Liver (tissue), 9 donors: ENCODE measurements around the gene DCT. TPM values are rescaled to one million over a fixed set of nuclear protein-coding genes. Genes with fewer than 3 reads are reported as not detected.
A peak's percentile ranks its signal among the peaks of the same experiment; 100 is the strongest.

ENCODE experiments used
- DNase-seq: peaks from one replicate; pipeline ENCODE4 v3.0.0-alpha.2; 2017; ENCODE audit warnings: low spot score
- H3K27ac ChIP-seq, 2 donors: one replicate each; pipeline ENCODE4 v1.7.0; 2013; ENCODE audit warnings: inconsistent platforms in 2 of 2, low read length in 2 of 2, control low read depth in 1 of 2, low read depth in 1 of 2, mild to moderate bottlenecking in 1 of 2
- H3K27me3 ChIP-seq, 4 donors: one replicate each; pipeline versions ENCODE4 v1.6.1 to v1.7.0; 2013; ENCODE audit warnings: low read length in 3 of 4, inconsistent platforms in 1 of 4, mild to moderate bottlenecking in 1 of 4, moderate library complexity in 1 of 4; ENCODE audit not compliant: control insufficient read depth in 4 of 4, insufficient read depth in 4 of 4
- H3K36me3 ChIP-seq, 4 donors: one replicate each; pipeline versions ENCODE4 v1.6.1 to v1.7.0; 2013; ENCODE audit warnings: low read length in 3 of 4, mild to moderate bottlenecking in 3 of 4, low read depth in 1 of 4, moderate library complexity in 1 of 4; ENCODE audit not compliant: control insufficient read depth in 4 of 4, insufficient read depth in 3 of 4
- H3K4me1 ChIP-seq, 4 donors: one replicate each; pipeline versions ENCODE4 v1.6.1 to v1.7.0; 2013; ENCODE audit warnings: low read length in 3 of 4, mild to moderate bottlenecking in 3 of 4, moderate library complexity in 1 of 4; ENCODE audit not compliant: control insufficient read depth in 4 of 4, insufficient read depth in 4 of 4
- H3K4me3 ChIP-seq, 3 donors: one replicate each; pipeline versions ENCODE4 v1.6.1 to v1.7.0; 2013; ENCODE audit warnings: low read length in 3 of 3, control low read depth in 1 of 3, low read depth in 1 of 3, mild to moderate bottlenecking in 1 of 3
- H3K9ac ChIP-seq, 2 donors: one replicate each; pipeline ENCODE4 v1.7.0; 2013; ENCODE audit warnings: low read length in 2 of 2, mild to moderate bottlenecking in 2 of 2, moderate library complexity in 2 of 2, control low read depth in 1 of 2, low read depth in 1 of 2
- H3K9me3 ChIP-seq, 4 donors: one replicate each; pipeline versions ENCODE4 v1.6.1 to v1.7.0; 2013; ENCODE audit warnings: low read length in 3 of 4; ENCODE audit not compliant: control insufficient read depth in 4 of 4
- ATF3 ChIP-seq: IDR thresholded peaks from 2 replicates; pipeline ENCODE4 v1.6.1; 2016; ENCODE audit warnings: antibody characterized with exemption
- FOXA1 ChIP-seq: IDR thresholded peaks from 2 replicates; pipeline ENCODE4 v1.6.1; 2016; ENCODE audit warnings: antibody characterized with exemption
- HNF4G ChIP-seq: IDR thresholded peaks from 2 replicates; pipeline ENCODE4 v1.6.1; 2016; ENCODE audit warnings: antibody characterized with exemption
- RAD21 ChIP-seq, 2 donors: IDR thresholded peaks; 2 replicates each; pipeline ENCODE4 v1.6.1; 2016; ENCODE audit warnings: antibody characterized with exemption in 2 of 2, mild to moderate bottlenecking in 2 of 2
- RXRA ChIP-seq, 2 donors: IDR thresholded peaks; 2 replicates each; pipeline ENCODE4 v1.6.1; 2017 to 2018; ENCODE audit warnings: antibody characterized with exemption in 2 of 2, mild to moderate bottlenecking in 1 of 2
- WGBS: extraction: QIAGEN DNeasy Blood & Tissue Kit; methylation state at CpG from one replicate; pipeline ENCODE4 v1.1.7; 2013; 5-methylcytosine and 5-hydroxymethylcytosine counted together
- polyA plus RNA-seq, 2 donors: library from polyadenylated mRNA; stranded (reverse) in 1 of 2; unstranded in 1 of 2; fragments of 200-250 nt in 1 of 2; fragments of >200 nt in 1 of 2; fragmentation: Nextera tagmentation in 1 of 2; extraction: Ambion mirVana in 1 of 2; gene quantifications; one replicate each; pipeline versions ENCODE4 v1.2.1 to v1.2.3, GENCODE V29; 2013 to 2015
- total RNA-seq, 2 donors: library from RNA; depleted of rRNA; stranded (reverse); fragments of >200 nt; gene quantifications; one replicate each; pipeline ENCODE4 v1.2.3, GENCODE V29; 2014
- TF ChIP-seq, protein P1 (sequence below): fragments of 150-350 bp; IDR thresholded peaks from 2 replicates; pipeline ENCODE4 v1.5.1; 2017; ENCODE audit warnings: improper control_type of control experiment, low read depth, low read length; ENCODE audit not compliant: missing input control
- donor health status: healthy.
- donor health status: healthy.
- donor health status: healthy.
- donor health status: healthy.
- donor health status: healthy.

The DCT gene
- total and polyA plus RNA-seq, 4 donors, result 0.08 to 0.19 TPM; not detected in 2

- no peak overlapping the region for H3K9ac ChIP-seq
- H3K4me3 ChIP-seq, result no peak overlapping the region
- TF ChIP-seq, protein P1, sequence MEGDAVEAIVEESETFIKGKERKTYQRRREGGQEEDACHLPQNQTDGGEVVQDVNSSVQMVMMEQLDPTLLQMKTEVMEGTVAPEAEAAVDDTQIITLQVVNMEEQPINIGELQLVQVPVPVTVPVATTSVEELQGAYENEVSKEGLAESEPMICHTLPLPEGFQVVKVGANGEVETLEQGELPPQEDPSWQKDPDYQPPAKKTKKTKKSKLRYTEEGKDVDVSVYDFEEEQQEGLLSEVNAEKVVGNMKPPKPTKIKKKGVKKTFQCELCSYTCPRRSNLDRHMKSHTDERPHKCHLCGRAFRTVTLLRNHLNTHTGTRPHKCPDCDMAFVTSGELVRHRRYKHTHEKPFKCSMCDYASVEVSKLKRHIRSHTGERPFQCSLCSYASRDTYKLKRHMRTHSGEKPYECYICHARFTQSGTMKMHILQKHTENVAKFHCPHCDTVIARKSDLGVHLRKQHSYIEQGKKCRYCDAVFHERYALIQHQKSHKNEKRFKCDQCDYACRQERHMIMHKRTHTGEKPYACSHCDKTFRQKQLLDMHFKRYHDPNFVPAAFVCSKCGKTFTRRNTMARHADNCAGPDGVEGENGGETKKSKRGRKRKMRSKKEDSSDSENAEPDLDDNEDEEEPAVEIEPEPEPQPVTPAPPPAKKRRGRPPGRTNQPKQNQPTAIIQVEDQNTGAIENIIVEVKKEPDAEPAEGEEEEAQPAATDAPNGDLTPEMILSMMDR, result no peak
- TF ChIP-seq HNF4G (no peak), ATF3 (peak; percentile 70), FOXA1 (no peak), RAD21 (IDR thresholded peaks at IDR 0.05) (peak in 1 of 2 donors; percentile 30)
- no peaks in the 10 kb centered on the region for H3K4me1 ChIP-seq
- no peaks in the 10 kb centered on the region for H3K9me3 ChIP-seq
- H3K27me3 ChIP-seq, result no peaks in the 10 kb centered on the region
- H3K27ac ChIP-seq, result no peak overlapping the region
- H3K36me3 ChIP-seq, result no peaks in the 10 kb centered on the region
- 57% methylated on average over 19 of the region's 19 CpGs for WGBS
- peak; percentile 40 for DNase-seq
Measured at GRCh38 chr13:94433055-94433961, 46.2 kb downstream of the DCT start.

GRCh38 chr13:94431987-94432386 lies 47.5 kb downstream of the DCT start:
- no peak overlapping the region for H3K9ac ChIP-seq
- H3K36me3 ChIP-seq, result no peaks in the 10 kb centered on the region
- H3K27ac ChIP-seq, result no peak overlapping the region
- H3K9me3 ChIP-seq, result no peaks in the 10 kb centered on the region
- no peak for DNase-seq
- H3K4me3 ChIP-seq, result no peak overlapping the region
- TF ChIP-seq RAD21 (IDR thresholded peaks at IDR 0.05) (no peak), ATF3 (no peak)
- TF ChIP-seq, protein P1, result no peak
- no peaks in the 10 kb centered on the region for H3K4me1 ChIP-seq
- no peaks in the 10 kb centered on the region for H3K27me3 ChIP-seq

DNA sequence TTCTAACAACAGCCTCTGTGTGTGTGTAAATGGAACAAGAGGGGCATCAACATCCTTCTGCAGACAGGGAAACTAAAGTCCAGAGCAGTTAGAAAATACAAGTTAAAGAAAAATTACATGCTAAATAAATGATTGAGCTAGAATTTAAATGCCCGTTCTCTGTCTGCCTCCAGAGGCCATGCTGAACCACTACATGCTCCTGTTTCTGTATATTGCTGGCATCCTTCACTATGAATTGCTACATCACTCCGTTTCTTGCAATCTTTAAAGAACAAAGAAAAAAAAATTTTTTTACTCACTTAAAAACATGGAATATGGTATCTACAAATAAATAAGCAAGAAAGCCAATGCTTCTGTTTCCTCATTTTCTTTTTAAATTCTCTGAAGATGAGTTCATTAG lies 47.9 kb downstream of the DCT start:
- Histone ChIP-seq H3K27me3 (no peaks in the 10 kb centered on the region), H3K4me1 (no peaks in the 10 kb centered on the region), H3K27ac (no peak overlapping the region), H3K36me3 (no peaks in the 10 kb centered on the region), H3K4me3 (no peak overlapping the region), H3K9ac (no peak overlapping the region), H3K9me3 (no peaks in the 10 kb centered on the region)
- no peak for DNase-seq
- no peak for TF ChIP-seq RXRA (IDR thresholded peaks at IDR 0.05)
- TF ChIP-seq RAD21 (IDR thresholded peaks at IDR 0.05), result peak in 1 of 2 donors; percentile 4
- no peak for TF ChIP-seq ATF3
- WGBS, result 85% methylated on average over 2 of the region's 2 CpGs
